HL-60 (cell line): Measurements from ENCODE around the gene RASSF1.

Experiments used
- CTCF ChIP-seq: IDR thresholded peaks from one replicate; pipeline ENCODE4 v1.5.1; 2011; ENCODE audit warnings: low read length, control low read depth, inconsistent platforms; ENCODE audit not compliant: insufficient read depth
- POLR2AphosphoS5 ChIP-seq: IDR thresholded peaks from 2 replicates; pipeline ENCODE4 v1.6.1; 2012; ENCODE audit warnings: low read depth
- TF ChIP-seq, protein P1 (sequence below): IDR thresholded peaks from 2 replicates; pipeline ENCODE4 v1.6.1; 2012; ENCODE audit warnings: low read depth; ENCODE audit not compliant: insufficient replicate concordance

DNA sequence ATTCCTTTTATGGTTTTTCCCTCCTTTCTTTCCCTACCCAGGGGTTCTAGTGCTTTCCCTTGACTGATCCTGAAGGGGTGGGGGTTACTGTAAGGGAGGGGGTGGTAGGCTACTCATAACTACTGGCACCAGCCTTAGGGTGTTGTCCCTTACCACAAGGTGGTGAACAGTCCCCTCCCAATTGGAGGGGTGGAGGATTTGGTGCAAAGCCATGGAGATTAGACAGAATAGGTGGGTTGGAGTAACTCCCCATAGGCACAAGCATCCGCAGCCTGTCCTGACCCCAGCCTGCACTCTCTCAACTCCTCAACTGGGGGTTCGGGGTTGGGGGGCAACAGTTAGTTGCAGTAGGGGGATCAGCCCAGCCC, 15.5 kb downstream of the RASSF1 start:
- TF ChIP-seq CTCF (no peak), POLR2AphosphoS5 (no peak)
- TF ChIP-seq, protein P1, sequence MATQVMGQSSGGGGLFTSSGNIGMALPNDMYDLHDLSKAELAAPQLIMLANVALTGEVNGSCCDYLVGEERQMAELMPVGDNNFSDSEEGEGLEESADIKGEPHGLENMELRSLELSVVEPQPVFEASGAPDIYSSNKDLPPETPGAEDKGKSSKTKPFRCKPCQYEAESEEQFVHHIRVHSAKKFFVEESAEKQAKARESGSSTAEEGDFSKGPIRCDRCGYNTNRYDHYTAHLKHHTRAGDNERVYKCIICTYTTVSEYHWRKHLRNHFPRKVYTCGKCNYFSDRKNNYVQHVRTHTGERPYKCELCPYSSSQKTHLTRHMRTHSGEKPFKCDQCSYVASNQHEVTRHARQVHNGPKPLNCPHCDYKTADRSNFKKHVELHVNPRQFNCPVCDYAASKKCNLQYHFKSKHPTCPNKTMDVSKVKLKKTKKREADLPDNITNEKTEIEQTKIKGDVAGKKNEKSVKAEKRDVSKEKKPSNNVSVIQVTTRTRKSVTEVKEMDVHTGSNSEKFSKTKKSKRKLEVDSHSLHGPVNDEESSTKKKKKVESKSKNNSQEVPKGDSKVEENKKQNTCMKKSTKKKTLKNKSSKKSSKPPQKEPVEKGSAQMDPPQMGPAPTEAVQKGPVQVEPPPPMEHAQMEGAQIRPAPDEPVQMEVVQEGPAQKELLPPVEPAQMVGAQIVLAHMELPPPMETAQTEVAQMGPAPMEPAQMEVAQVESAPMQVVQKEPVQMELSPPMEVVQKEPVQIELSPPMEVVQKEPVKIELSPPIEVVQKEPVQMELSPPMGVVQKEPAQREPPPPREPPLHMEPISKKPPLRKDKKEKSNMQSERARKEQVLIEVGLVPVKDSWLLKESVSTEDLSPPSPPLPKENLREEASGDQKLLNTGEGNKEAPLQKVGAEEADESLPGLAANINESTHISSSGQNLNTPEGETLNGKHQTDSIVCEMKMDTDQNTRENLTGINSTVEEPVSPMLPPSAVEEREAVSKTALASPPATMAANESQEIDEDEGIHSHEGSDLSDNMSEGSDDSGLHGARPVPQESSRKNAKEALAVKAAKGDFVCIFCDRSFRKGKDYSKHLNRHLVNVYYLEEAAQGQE = no peak
